K562 (cell line): Measurements from ENCODE around the gene ILKAP. TPM values are rescaled to one million over a fixed set of nuclear protein-coding genes. Genes with fewer than 3 reads are reported as not detected.

Experiments
- ARID1B ChIP-seq: fragments of 450-650 bp; IDR thresholded peaks from 2 replicates; pipeline ENCODE4 v1.6.1; 2016; ENCODE audit warnings: antibody characterized with exemption, mild to moderate bottlenecking, inconsistent platforms
- BCOR ChIP-seq: fragments of 450-650 bp; IDR thresholded peaks from 2 replicates; pipeline ENCODE4 v1.6.1; 2016
- DMBX1 ChIP-seq: fragments of 250-450 bp; sonication (Bioruptor Pico); IDR thresholded peaks from 2 replicates; pipeline ENCODE4 v1.8.0; 2022; ENCODE audit warnings: inconsistent platforms, mild to moderate bottlenecking, moderate library complexity, borderline replicate concordance
- ELF1 ChIP-seq: fragments of 200-800 bp; sonication (Bioruptor generic); IDR thresholded peaks from 2 replicates; pipeline ENCODE4 v1.6.1; 2016; ENCODE audit warnings: missing genetic modification characterization, missing compliant biosample characterization
- GATAD2A ChIP-seq: fragments of 450-650 bp; IDR thresholded peaks from 2 replicates; pipeline ENCODE4 v1.6.1; 2017
- GMEB1 ChIP-seq: fragments of 250-450 bp; sonication (Bioruptor Pico); IDR thresholded peaks from 2 replicates; pipeline ENCODE4 v1.4.0; 2020; ENCODE audit warnings: mild to moderate bottlenecking
- JUND ChIP-seq, 2 experiments: IDR thresholded peaks; 2 replicates in 1 of 2; 3 replicates in 1 of 2; pipeline ENCODE4 v1.6.1; 2011; ENCODE audit warnings: borderline replicate concordance in 2 of 2, low read depth in 2 of 2, low read length in 2 of 2, improper control_type of control experiment in 1 of 2, missing biosample characterization in 1 of 2, missing genetic modification characterization in 1 of 2, missing genetic modification reagents in 1 of 2
- MCM5 ChIP-seq: fragments of 450-650 bp; IDR thresholded peaks from 2 replicates; pipeline ENCODE4 v1.6.1; 2016; ENCODE audit warnings: low read depth
- MLX ChIP-seq, 2 experiments: fragments of 450-650 bp in 1 of 2; sonication (generic) in 1 of 2; formaldehyde crosslinking; conservative IDR thresholded peaks; 2 replicates each; pipeline versions ENCODE4 v1.4.0 to v1.8.1; 2020 to 2022; ENCODE audit warnings: mild to moderate bottlenecking in 1 of 2, missing genetic modification reagents in 1 of 2
- NFRKB ChIP-seq: fragments of 450-650 bp; IDR thresholded peaks from 2 replicates; pipeline ENCODE4 v1.6.1; 2016; ENCODE audit warnings: low read depth
- POLR2H ChIP-seq: IDR thresholded peaks from 2 replicates; pipeline ENCODE4 v1.6.1; 2016; ENCODE audit warnings: missing genetic modification characterization, low read depth, mild to moderate bottlenecking, control low read depth, missing compliant biosample characterization, moderate library complexity
- PYGO2 ChIP-seq: fragments of 450-650 bp; IDR thresholded peaks from 2 replicates; pipeline ENCODE4 v1.6.1; 2016; ENCODE audit warnings: mild to moderate bottlenecking, missing genetic modification characterization, moderate library complexity, missing compliant biosample characterization
- RB1 ChIP-seq: fragments of 450-650 bp; IDR thresholded peaks from 2 replicates; pipeline ENCODE4 v1.6.1; 2017; ENCODE audit warnings: low read depth, mild to moderate bottlenecking
- STAT6 ChIP-seq: sonication (generic); formaldehyde crosslinking; IDR thresholded peaks from 2 replicates; pipeline ENCODE4 v1.8.1; 2023; ENCODE audit warnings: mild to moderate bottlenecking, missing genetic modification reagents
- ZC3H8 ChIP-seq: fragments of 450-650 bp; IDR thresholded peaks from 2 replicates; pipeline ENCODE4 v1.6.1; 2017
- ZKSCAN1 ChIP-seq: fragments of 150-350 bp; IDR thresholded peaks from 2 replicates; pipeline ENCODE4 v1.6.1; 2016; ENCODE audit warnings: low read depth, low read length
- ZKSCAN3 ChIP-seq: fragments of 250-450 bp; sonication (Bioruptor Pico); IDR thresholded peaks from 2 replicates; pipeline ENCODE4 v1.4.0; 2020
- ZNF239 ChIP-seq: fragments of 250-450 bp; sonication (Bioruptor Pico); IDR thresholded peaks from 2 replicates; pipeline ENCODE4 v1.4.0; 2020; ENCODE audit warnings: mild to moderate bottlenecking
- ZNF316 ChIP-seq: fragments of 450-650 bp; IDR thresholded peaks from 2 replicates; pipeline ENCODE4 v1.6.1; 2016
- ZNF639 ChIP-seq, 2 experiments: fragments of 200-800 bp in 1 of 2; sonication (Bioruptor generic) in 1 of 2; sonication (generic) in 1 of 2; formaldehyde crosslinking in 1 of 2; IDR thresholded peaks in 1 of 2; conservative IDR thresholded peaks in 1 of 2; 2 replicates each; pipeline versions ENCODE4 v1.5.0 to v1.6.1; 2016 to 2020; ENCODE audit warnings: missing compliant biosample characterization in 1 of 2, missing genetic modification characterization in 1 of 2, missing genetic modification reagents in 1 of 2
- ZNF766 ChIP-seq: fragments of 200-800 bp; sonication (Bioruptor generic); conservative IDR thresholded peaks from 2 replicates; pipeline ENCODE4 v1.6.1; 2016; ENCODE audit warnings: missing genetic modification characterization, missing compliant biosample characterization
- polyA plus RNA-seq, 8 experiments: library from polyadenylated mRNA; depleted of rRNA in 4 of 8; stranded (reverse) in 5 of 8; unstranded in 3 of 8; fragments of >200 nt; fragmentation: Nextera tagmentation in 2 of 8; fragmentation: Illumina TruSeq in 1 of 8; extraction: Ambion mirVana in 2 of 8; extraction: Trizol in 1 of 8; gene quantifications; 2 replicates each; pipeline versions ENCODE4 v1.2.1 to v1.2.3, GENCODE V29; 2011 to 2014; ENCODE audit warnings: inconsistent platforms in 1 of 8, missing spikeins in 1 of 8
- total RNA-seq, 7 experiments: library from RNA; depleted of rRNA in 6 of 7; stranded (reverse); fragments of >200 nt in 6 of 7; fragmentation: Illumina TruSeq in 2 of 7; extraction: Trizol in 2 of 7; gene quantifications; 2 replicates each; pipeline versions ENCODE4 v1.2.1 to v1.2.3, GENCODE V29; 2011 to 2021; ENCODE audit warnings: low replicate concordance in 1 of 7

The ILKAP gene
- total and polyA plus RNA-seq, 9 of the 15 experiments (the other 6 are each of a cell fraction or from before 2014, with no cell fraction given) = 3.1 to 43.9 (median 20.7) TPM

GRCh38 chr2:238238766-238239542, 35.5 kb upstream of the ILKAP start (continued):
- peak in 1 of 2 experiments; percentile 98; a peak in 1 of 4 replicates for TF ChIP-seq MLX (CRISPR knock-in tag; conservative IDR thresholded peaks at IDR 0.05)
- TF ChIP-seq DMBX1 (CRISPR knock-in tag) = no peak; the same call in 1 of the 2 replicates
- TF ChIP-seq ARID1B = no peak
- no peak for TF ChIP-seq GATAD2A
- TF ChIP-seq ZC3H8 = no peak
- no peak for TF ChIP-seq RB1
- no peak for TF ChIP-seq MCM5
- TF ChIP-seq NFRKB = no peak
- TF ChIP-seq PYGO2 (tag) = no peak
- TF ChIP-seq JUND (IDR thresholded peaks at IDR 0.05; ENCODE audit: borderline replicate concordance, low read depth, low read length) = no peak
- no peak for TF ChIP-seq JUND (tag; IDR thresholded peaks at IDR 0.05; ENCODE audit: borderline replicate concordance, low read depth, low read length)
- TF ChIP-seq STAT6 (CRISPR knock-in tag) = no peak
- no peak for TF ChIP-seq ZNF766 (CRISPR knock-in tag)
- peak; percentile 32; the same call in 1 of the 2 replicates for TF ChIP-seq ELF1
- no peak for TF ChIP-seq ZKSCAN3
- TF ChIP-seq ZKSCAN1 = no peak
- TF ChIP-seq ZNF639 (CRISPR knock-in tag; conservative IDR thresholded peaks at IDR 0.05 in 1 of 2, IDR thresholded peaks at IDR 0.05 in 1 of 2) = no peak
- TF ChIP-seq POLR2H = no peak
- no peak for TF ChIP-seq BCOR
- TF ChIP-seq ZNF239 = no peak
- TF ChIP-seq GMEB1 (CRISPR knock-in tag) = no peak
- TF ChIP-seq ZNF316 = no peak
